WERI-Rb-1 (cell line): ENCODE data around the gene PTPRN2.
"Not testable (repeated sequence)": the region's sequence is repeated elsewhere in the genome, so short reads cannot be mapped to it uniquely, and the experiment has no call there.

Experiments
- DNase-seq: peaks from one replicate; pipeline ENCODE4 v3.0.0-alpha.2; 2020
- H3K27ac ChIP-seq: fragments of 250-450 bp; sonication (Bioruptor Pico); 2 replicates; pipeline ENCODE4 v1.5.1; 2020; ENCODE audit warnings: mild to moderate bottlenecking, moderate library complexity
- H3K27me3 ChIP-seq: fragments of 250-450 bp; sonication (Bioruptor Pico); 2 replicates; pipeline ENCODE4 v1.5.1; 2021; ENCODE audit warnings: mild to moderate bottlenecking, low read depth, moderate library complexity; ENCODE audit not compliant: insufficient read depth, severe bottlenecking
- H3K36me3 ChIP-seq: fragments of 250-450 bp; sonication (Bioruptor Pico); 2 replicates; pipeline ENCODE4 v1.5.1; 2020; ENCODE audit warnings: mild to moderate bottlenecking, moderate library complexity
- H3K4me3 ChIP-seq: 2 replicates; pipeline ENCODE4 v1.5.1; 2011; ENCODE audit warnings: low read depth, mild to moderate bottlenecking, control low read depth, low read length
- H3K9me3 ChIP-seq: fragments of 250-450 bp; sonication (Bioruptor Pico); 2 replicates; pipeline ENCODE4 v1.5.1; 2021; ENCODE audit warnings: mild to moderate bottlenecking, moderate library complexity; ENCODE audit not compliant: severe bottlenecking
- TF ChIP-seq, protein P1 (sequence below): IDR thresholded peaks from 2 replicates; pipeline ENCODE4 v1.5.1; 2011; ENCODE audit warnings: low read depth, mild to moderate bottlenecking, control low read depth, inconsistent platforms, low read length

Gene PTPRN2

DNA sequence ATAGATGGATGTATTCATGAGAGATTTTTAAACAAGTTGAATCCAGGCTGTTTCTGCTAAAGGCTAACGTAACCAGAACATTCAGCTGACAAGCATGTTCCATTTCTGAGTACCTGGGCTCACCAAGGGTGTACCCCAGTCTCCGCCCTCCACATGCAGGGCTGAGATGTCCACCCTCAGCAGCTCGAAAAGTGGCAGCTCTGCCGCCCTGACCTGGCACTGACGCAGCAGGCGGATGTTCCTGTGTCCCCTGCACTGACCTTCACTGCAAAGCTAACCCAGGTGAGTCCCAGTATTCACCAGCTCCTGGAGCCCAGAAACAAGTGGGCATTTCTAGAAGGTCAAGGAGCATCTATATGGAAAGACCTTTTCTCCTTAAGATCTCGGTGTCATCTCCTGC, 437.4 kb downstream of the PTPRN2 start:
- Histone ChIP-seq H3K27me3 (no peaks in the 10 kb centered on the region), H3K36me3 (no peaks in the 10 kb centered on the region), H3K9me3 (no peaks in the 10 kb centered on the region), H3K4me3 (no peak overlapping the region), H3K27ac (no peak overlapping the region)
- no peak for DNase-seq
- TF ChIP-seq, protein P1, sequence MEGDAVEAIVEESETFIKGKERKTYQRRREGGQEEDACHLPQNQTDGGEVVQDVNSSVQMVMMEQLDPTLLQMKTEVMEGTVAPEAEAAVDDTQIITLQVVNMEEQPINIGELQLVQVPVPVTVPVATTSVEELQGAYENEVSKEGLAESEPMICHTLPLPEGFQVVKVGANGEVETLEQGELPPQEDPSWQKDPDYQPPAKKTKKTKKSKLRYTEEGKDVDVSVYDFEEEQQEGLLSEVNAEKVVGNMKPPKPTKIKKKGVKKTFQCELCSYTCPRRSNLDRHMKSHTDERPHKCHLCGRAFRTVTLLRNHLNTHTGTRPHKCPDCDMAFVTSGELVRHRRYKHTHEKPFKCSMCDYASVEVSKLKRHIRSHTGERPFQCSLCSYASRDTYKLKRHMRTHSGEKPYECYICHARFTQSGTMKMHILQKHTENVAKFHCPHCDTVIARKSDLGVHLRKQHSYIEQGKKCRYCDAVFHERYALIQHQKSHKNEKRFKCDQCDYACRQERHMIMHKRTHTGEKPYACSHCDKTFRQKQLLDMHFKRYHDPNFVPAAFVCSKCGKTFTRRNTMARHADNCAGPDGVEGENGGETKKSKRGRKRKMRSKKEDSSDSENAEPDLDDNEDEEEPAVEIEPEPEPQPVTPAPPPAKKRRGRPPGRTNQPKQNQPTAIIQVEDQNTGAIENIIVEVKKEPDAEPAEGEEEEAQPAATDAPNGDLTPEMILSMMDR, result no peak

DNA sequence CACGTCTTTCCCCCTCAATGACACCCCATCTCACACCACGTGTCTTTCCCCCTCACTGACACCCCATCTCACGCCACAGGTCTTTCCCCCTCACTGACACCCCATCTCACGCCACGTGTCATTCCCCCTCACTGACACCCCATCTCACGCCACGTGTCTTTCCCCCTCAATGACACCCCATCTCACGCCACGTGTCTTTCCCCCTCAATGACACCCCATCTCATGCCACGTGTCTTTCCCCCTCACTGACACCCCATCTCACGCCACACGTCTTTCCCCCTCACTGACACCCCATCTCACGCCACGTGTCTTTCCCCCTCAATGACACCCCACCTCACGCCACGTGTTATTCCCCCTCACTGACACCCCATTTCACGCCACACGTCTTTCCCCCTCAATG, 440.2 kb downstream of the PTPRN2 start:
- H3K27me3 ChIP-seq, result not testable (repeated sequence)

DNA sequence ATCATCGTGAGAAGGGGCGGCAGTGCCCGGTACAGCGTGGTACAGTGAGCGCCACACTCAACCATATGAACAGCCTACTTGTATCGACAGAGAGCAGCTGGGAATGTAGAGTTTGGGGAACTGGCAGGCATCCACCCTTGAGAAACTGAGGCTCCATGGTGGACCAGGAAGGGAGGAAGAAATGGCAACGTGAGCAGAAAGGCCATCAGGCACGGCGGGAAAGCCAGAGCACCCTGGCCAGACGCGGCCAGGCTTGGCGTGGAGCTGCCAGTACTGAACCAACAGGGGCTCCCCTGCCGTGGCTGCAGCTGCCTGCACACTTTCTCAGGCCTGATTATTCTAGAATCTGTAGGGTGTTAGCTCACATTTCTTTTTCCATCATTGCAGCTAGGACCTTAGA, 442.3 kb downstream of the PTPRN2 start:
- H3K27ac ChIP-seq, result no peak overlapping the region
- TF ChIP-seq, protein P1, result no peak
- no peaks in the 10 kb centered on the region for H3K36me3 ChIP-seq
- no peaks in the 10 kb centered on the region for H3K9me3 ChIP-seq
- H3K4me3 ChIP-seq, result no peak overlapping the region
- no peaks in the 10 kb centered on the region for H3K27me3 ChIP-seq
- DNase-seq, result no peak

More for the DNA sequence above, 440.2 kb downstream of the PTPRN2 start:
- not testable (repeated sequence) for H3K27ac ChIP-seq, H3K4me3 ChIP-seq, DNase-seq, H3K36me3 ChIP-seq, H3K9me3 ChIP-seq

DNA sequence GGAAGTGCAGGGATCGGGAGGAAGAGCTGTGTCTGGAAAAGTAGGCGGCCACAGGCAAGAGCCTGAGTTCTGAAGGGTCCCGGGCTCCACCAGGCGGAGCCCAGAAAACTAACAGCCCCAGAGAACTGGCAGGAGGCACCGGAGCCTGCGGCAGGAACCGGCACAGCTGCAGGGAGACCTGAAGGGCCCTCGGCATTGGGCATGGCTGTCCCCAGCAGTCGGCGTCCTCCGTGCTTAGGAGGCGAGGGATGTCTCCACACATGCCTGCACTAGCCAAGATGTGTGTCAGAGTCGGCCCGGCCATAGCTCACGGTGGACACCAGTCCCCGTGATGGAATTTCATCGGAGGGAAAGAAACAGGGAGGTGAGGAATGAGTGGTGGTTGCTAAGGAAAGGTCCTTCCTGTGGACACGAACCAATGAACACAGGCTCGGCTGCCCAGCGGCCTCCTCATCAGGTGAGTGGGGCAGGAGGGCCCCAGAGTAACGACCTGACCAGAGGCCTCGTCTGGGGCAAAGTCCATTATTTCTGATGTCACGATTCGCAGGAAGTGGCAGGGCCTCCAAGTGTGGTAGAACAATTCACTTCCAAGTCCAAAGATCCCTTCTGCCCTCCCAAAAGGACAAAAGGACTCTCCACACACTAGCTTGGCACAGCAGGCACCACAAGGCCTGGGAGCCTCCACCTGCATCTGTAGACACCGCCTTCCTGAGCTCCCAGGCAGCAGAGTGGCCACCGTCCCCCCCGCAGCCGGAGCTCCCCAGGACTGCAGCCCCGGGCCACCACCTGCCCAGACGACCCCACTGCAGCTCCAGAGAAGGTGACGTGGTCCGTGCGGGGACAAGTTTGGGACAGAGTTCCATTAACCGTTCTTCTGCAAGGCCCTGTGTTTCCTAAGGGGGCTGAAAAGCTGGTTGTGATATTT, 444.2 kb downstream of the PTPRN2 start:
- Histone ChIP-seq H3K27me3 (no peaks in the 10 kb centered on the region), H3K4me3 (no peak overlapping the region), H3K27ac (no peak overlapping the region), H3K9me3 (no peaks in the 10 kb centered on the region), H3K36me3 (no peaks in the 10 kb centered on the region)
- TF ChIP-seq, protein P1, result no peak
- DNase-seq, result no peak

DNA sequence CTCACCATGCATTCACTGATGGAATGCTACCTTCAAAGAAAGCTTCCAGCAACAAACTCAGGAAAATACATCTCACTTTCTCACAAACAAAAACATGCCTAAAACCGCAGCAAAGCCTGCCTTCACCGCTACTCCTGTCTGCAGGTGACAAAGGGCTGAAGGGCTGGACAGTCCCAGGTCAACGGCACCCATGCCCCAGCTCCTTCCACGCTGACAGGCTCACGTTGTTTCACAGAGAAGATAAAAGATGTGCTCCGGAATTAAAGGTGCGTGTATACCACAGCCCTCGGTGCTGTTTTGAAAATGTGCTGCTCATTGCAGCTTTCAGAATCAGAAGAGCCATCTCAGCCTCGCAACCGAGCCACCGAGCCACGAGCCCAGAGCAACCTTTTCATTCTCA, 445.0 kb downstream of the PTPRN2 start:
- TF ChIP-seq, protein P1, result no peak
- Histone ChIP-seq H3K27me3 (no peaks in the 10 kb centered on the region), H3K27ac (no peak overlapping the region), H3K36me3 (no peaks in the 10 kb centered on the region), H3K9me3 (no peaks in the 10 kb centered on the region), H3K4me3 (no peak overlapping the region)
- no peak for DNase-seq

DNA sequence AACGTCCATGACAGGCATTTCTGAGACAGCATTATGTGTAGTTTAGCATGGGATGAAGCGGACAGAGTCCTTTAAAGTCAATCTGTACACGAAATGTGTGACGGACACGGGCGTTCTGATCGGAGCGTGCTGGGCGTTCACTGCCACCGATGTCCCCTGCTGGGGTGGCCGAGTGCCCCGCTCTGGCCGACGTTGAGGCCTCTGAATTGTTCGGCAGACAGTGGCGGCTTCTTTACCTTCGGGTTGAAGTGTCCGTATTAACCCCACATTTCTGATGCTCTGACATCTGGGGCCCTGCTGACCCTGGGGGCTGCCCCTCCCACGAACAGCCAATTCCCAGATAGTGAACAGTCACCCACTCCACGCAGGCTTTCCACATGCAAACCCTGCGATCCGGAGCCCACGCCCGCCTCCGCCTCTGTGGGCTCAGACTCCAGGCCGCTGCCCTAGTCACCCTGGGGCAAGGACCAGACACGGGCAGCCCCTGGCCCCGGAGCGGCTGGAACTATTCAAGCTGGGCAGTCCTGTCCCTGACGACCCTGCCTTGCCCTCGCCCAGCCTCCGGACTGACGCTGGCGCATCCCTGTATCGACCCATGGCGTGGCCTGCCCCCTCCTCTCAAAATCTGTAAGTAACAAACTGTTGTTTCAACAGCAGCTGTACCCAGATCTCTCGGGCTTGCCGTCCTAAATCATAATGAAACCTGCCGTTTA, 445.7 kb downstream of the PTPRN2 start:
- H3K9me3 ChIP-seq, result no peaks in the 10 kb centered on the region
- H3K4me3 ChIP-seq, result no peak overlapping the region
- no peaks in the 10 kb centered on the region for H3K36me3 ChIP-seq
- no peak overlapping the region for H3K27ac ChIP-seq
- no peaks in the 10 kb centered on the region for H3K27me3 ChIP-seq
- no peak for DNase-seq
- TF ChIP-seq, protein P1, result no peak
